SK-N-SH treated with all-trans-retinoic acid at 6 μM for 48 hours (cell line): Measurements from ENCODE around the gene TAGLN2.

Source experiments
- ARNTL ChIP-seq: fragments of 450-650 bp; formaldehyde crosslinking; IDR thresholded peaks from 2 replicates; pipeline ENCODE4 v1.5.0; 2020; ENCODE audit warnings: low read depth, mild to moderate bottlenecking, moderate library complexity, borderline replicate concordance
- CREB5 ChIP-seq: fragments of 250-450 bp; sonication (Bioruptor Pico); IDR thresholded peaks from 2 replicates; pipeline ENCODE4 v1.5.1; 2020; ENCODE audit warnings: low read depth, mild to moderate bottlenecking, moderate library complexity
- CSDC2 ChIP-seq: fragments of 250-450 bp; sonication (Bioruptor Pico); IDR thresholded peaks from 2 replicates; pipeline ENCODE4 v1.5.0; 2020; ENCODE audit warnings: mild to moderate bottlenecking, moderate library complexity
- ISL1 ChIP-seq: fragments of 250-450 bp; sonication (Bioruptor Pico); IDR thresholded peaks from 2 replicates; pipeline ENCODE4 v2.1.2; 2022; ENCODE audit warnings: mild to moderate bottlenecking, moderate library complexity
- OSR1 ChIP-seq: fragments of 250-450 bp; sonication (Bioruptor Pico); IDR thresholded peaks from 2 replicates; pipeline ENCODE4 v1.8.0; 2022; ENCODE audit warnings: moderate library complexity, mild to moderate bottlenecking, inconsistent platforms
- PATZ1 ChIP-seq: fragments of 250-450 bp; sonication (Bioruptor Pico); IDR thresholded peaks from 2 replicates; pipeline ENCODE4 v1.8.0; 2020; ENCODE audit warnings: mild to moderate bottlenecking, moderate library complexity, borderline replicate concordance
- POU6F1 ChIP-seq: fragments of 250-450 bp; sonication (Bioruptor Pico); IDR thresholded peaks from 2 replicates; pipeline ENCODE4 v1.8.0; 2021; ENCODE audit warnings: low read depth, mild to moderate bottlenecking, moderate library complexity, borderline replicate concordance
- PPARA ChIP-seq: fragments of 250-450 bp; sonication (Bioruptor Pico); IDR thresholded peaks from 2 replicates; pipeline ENCODE4 v1.5.0; 2020; ENCODE audit warnings: mild to moderate bottlenecking, borderline replicate concordance
- TCF4 ChIP-seq: fragments of 250-450 bp; sonication (Bioruptor Pico); IDR thresholded peaks from 2 replicates; pipeline ENCODE4 v1.8.0; 2021; ENCODE audit warnings: mild to moderate bottlenecking, moderate library complexity, borderline replicate concordance
- TSHZ2 ChIP-seq: fragments of 250-450 bp; sonication (Bioruptor Pico); IDR thresholded peaks from 2 replicates; pipeline ENCODE4 v1.5.0; 2020; ENCODE audit warnings: mild to moderate bottlenecking, moderate library complexity
- ZFP3 ChIP-seq: fragments of 250-450 bp; sonication (Bioruptor Pico); IDR thresholded peaks from 2 replicates; pipeline ENCODE4 v1.5.0; 2020; ENCODE audit warnings: mild to moderate bottlenecking, moderate library complexity
- ZNF565 ChIP-seq: fragments of 450-650 bp; formaldehyde crosslinking; conservative IDR thresholded peaks from 2 replicates; pipeline ENCODE4 v1.5.0; 2020; ENCODE audit warnings: low read depth, mild to moderate bottlenecking, moderate library complexity

GRCh38 chr1:159970932-159971342 lies 45.6 kb upstream of the TAGLN2 start:
- TF ChIP-seq POU6F1 (no peak), PATZ1 (CRISPR knock-in tag) (no peak), ARNTL (CRISPR knock-in tag) (no peak), TCF4 (CRISPR knock-in tag) (no peak), ZFP3 (no peak), CREB5 (CRISPR knock-in tag) (no peak), OSR1 (CRISPR knock-in tag) (no peak), ISL1 (no peak), CSDC2 (CRISPR knock-in tag) (no peak), PPARA (CRISPR knock-in tag) (no peak), TSHZ2 (CRISPR knock-in tag) (no peak), ZNF565 (CRISPR knock-in tag) (no peak)
